DND-41 (cell line): ENCODE measurements around the gene PIP.
"Not testable (repeated sequence)": the region's sequence is repeated elsewhere in the genome, so short reads cannot be mapped to it uniquely, and the experiment has no call there.

Source experiments
- CTCF ChIP-seq: IDR thresholded peaks from 2 replicates; pipeline ENCODE4 v1.5.1; 2012; ENCODE audit warnings: borderline replicate concordance, low read length, moderate library complexity, mild to moderate bottlenecking; ENCODE audit not compliant: poor library complexity, severe bottlenecking; ENCODE audit errors: extremely low read depth
- EZH2 ChIP-seq: IDR thresholded peaks from 3 replicates; pipeline ENCODE4 v1.6.1; 2012; ENCODE audit warnings: borderline replicate concordance, low read depth, mild to moderate bottlenecking, moderate library complexity, low read length, inconsistent platforms; ENCODE audit not compliant: severe bottlenecking

- TF ChIP-seq CTCF, EZH2: not testable (repeated sequence)
Measured at GRCh38 chr7:143108019-143108418, 23.9 kb upstream of the PIP start.
